Measurements from ENCODE around the gene UQCR10. TPM values are rescaled to one million over a fixed set of nuclear protein-coding genes. Genes with fewer than 3 reads are reported as not detected.

The UQCR10 gene
- total RNA-seq, 3 donors from 2014 or later: 61.2 to 74.1 (median 68.3) TPM

DNA sequence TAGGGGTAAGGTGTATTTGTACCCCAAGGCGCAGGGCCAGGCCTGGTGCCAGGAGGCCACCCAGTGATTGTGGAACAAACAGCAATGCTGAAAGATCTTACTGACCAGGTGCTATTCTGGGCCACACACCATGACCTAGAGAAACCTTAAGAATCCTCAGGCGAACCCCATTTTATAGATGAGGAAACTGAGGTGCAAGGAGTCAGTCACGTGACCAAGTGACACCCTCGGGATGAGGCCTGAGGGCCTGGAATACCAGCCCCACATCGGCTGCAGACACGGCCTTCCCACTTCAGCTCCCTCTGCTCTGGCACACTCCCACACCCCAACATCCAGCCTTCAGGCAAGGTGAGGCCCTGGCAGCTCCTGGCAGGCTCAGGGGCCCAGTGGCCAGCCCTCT lies 34.3 kb upstream of the UQCR10 start:
- Histone ChIP-seq H3K27ac (no peak overlapping the region), H3K27me3 (no peaks in the 10 kb centered on the region), H3K9me3 (no peaks in the 10 kb centered on the region), H3K36me3 (no peaks in the 10 kb centered on the region), H3K4me1 (no peaks in the 10 kb centered on the region), H3K4me3 (no peak overlapping the region)
- no peak for TF ChIP-seq POLR2A (IDR thresholded peaks at IDR 0.05)
- TF ChIP-seq, protein P1, sequence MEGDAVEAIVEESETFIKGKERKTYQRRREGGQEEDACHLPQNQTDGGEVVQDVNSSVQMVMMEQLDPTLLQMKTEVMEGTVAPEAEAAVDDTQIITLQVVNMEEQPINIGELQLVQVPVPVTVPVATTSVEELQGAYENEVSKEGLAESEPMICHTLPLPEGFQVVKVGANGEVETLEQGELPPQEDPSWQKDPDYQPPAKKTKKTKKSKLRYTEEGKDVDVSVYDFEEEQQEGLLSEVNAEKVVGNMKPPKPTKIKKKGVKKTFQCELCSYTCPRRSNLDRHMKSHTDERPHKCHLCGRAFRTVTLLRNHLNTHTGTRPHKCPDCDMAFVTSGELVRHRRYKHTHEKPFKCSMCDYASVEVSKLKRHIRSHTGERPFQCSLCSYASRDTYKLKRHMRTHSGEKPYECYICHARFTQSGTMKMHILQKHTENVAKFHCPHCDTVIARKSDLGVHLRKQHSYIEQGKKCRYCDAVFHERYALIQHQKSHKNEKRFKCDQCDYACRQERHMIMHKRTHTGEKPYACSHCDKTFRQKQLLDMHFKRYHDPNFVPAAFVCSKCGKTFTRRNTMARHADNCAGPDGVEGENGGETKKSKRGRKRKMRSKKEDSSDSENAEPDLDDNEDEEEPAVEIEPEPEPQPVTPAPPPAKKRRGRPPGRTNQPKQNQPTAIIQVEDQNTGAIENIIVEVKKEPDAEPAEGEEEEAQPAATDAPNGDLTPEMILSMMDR (IDR thresholded peaks at IDR 0.05): no peak
- TF ChIP-seq POLR2AphosphoS5 (IDR thresholded peaks at IDR 0.05): no peak
- no peak for DNase-seq (ENCODE audit: low spot score in 2 of 2)
- intact Hi-C loops (cut with DNase I; ENCODE audit: low total_unique reads): loop anchor here (10.0 kb wide), 1 partner anchor 1322 kb away; no protein-coding TSS in a partner anchor

DNA sequence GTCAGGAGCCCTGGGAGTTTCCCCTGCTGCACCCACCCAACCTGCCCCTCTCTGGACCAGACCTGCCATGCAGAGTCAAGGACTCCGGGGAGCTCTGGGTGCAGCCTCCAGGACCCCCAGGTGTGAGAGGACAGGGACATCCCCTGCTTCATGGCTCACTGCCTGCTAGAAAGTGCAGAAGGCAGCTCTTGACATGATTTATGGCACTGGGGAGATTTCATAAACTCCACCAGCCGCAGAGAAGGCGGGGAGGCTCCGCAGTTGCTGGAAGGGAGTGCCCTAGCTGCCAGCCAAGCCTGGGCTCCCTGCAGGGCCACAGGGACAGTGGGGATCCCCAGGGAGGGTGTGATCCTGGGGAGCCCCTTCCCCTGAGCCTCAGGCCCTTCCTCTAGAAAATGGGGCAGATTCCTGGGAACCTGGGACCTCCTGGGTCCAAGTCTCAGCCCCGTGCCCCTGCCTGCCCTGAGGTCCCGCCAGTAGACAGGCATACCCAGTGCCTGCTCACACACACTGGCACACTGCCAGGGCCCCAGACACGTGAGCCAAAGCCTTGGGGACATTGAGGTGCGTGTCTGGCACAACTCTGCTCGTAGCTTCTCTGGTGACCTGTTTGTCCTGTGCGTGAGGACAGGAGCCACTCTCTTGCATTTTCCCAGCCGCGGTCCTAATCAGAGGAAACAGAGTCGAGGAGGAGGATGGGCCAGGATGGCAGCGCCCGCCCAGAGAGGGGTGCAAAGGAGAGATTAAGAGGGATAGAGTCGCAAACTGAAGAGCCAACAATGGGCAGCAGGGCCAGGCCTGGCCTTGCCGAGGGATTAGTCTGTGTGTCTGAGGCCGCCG lies 33.6 kb upstream of the UQCR10 start:
- H3K4me1 ChIP-seq: no peaks in the 10 kb centered on the region
- TF ChIP-seq POLR2AphosphoS5 (IDR thresholded peaks at IDR 0.05): no peak
- TF ChIP-seq, protein P1 (IDR thresholded peaks at IDR 0.05): no peak
- TF ChIP-seq POLR2A (IDR thresholded peaks at IDR 0.05): no peak
- no peak overlapping the region for H3K27ac ChIP-seq
- H3K9me3 ChIP-seq: no peaks in the 10 kb centered on the region
- no peaks in the 10 kb centered on the region for H3K27me3 ChIP-seq
- H3K36me3 ChIP-seq: no peaks in the 10 kb centered on the region
- no peak overlapping the region for H3K4me3 ChIP-seq
- peak in 1 of 2 donors; percentile 50 for DNase-seq (ENCODE audit: low spot score in 2 of 2)
- intact Hi-C loops (cut with DNase I; ENCODE audit: low total_unique reads): loop anchor here (10.0 kb wide), 1 partner anchor 1321 kb away; no protein-coding TSS in a partner anchor

DNA sequence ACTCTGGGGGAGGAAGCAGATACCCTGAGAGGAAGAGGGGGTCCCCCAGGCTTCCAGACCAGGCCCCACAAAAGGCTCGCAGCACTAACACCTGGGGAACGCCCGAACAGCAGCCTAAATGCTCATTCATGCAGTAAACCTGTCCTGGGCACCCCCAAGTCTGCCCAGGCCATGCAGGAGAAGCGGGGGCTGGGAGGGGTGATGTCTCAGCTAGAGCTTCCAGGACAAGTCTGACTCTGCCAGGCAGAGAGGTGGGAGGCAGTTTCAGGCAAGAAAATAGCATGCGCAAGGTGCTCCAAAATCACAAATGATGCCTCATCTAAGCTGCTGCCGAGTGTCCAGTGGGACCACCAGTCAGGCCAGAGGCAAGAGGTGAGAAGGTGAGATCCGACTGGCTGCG lies 32.8 kb upstream of the UQCR10 start:
- H3K36me3 ChIP-seq: no peaks in the 10 kb centered on the region
- DNase-seq (ENCODE audit: low spot score in 2 of 2): no peak
- H3K4me1 ChIP-seq: no peaks in the 10 kb centered on the region
- no peak overlapping the region for H3K27ac ChIP-seq
- no peaks in the 10 kb centered on the region for H3K27me3 ChIP-seq
- H3K4me3 ChIP-seq: no peak overlapping the region
- H3K9me3 ChIP-seq: no peaks in the 10 kb centered on the region
- intact Hi-C loops (cut with DNase I; ENCODE audit: low total_unique reads): loop anchor here (10.0 kb wide), 1 partner anchor 1320 kb away; no protein-coding TSS in a partner anchor
- TF ChIP-seq, protein P1 (IDR thresholded peaks at IDR 0.05): no peak
- TF ChIP-seq POLR2A (IDR thresholded peaks at IDR 0.05) (no peak), POLR2AphosphoS5 (IDR thresholded peaks at IDR 0.05) (no peak)

DNA sequence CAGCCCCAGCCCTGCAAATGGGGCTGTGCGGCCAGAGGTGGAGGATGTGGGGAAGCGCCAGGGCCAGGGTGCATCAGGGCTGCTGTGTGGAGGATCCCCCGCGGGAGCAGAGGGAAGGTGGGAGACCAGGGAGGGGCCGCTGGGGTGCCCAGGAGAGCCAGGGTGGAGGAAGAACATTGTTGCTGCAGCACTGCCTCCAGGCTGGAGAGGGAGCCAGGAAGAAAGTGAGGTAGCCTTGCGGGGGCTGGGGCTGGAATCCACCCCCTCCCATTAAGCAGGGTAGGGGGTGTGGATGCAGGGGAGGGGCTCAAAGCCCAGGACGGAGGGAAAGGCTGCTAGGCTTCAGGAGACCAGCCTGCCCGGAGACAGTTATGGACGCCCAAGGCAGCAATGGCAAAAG lies 32.3 kb upstream of the UQCR10 start:
- H3K4me3 ChIP-seq: no peak overlapping the region
- TF ChIP-seq POLR2A (IDR thresholded peaks at IDR 0.05): no peak
- no peak for TF ChIP-seq POLR2AphosphoS5 (IDR thresholded peaks at IDR 0.05)
- TF ChIP-seq, protein P1 (IDR thresholded peaks at IDR 0.05): no peak
- H3K36me3 ChIP-seq: no peaks in the 10 kb centered on the region
- no peak overlapping the region for H3K27ac ChIP-seq
- H3K9me3 ChIP-seq: no peaks in the 10 kb centered on the region
- DNase-seq (ENCODE audit: low spot score in 2 of 2): no peak
- H3K27me3 ChIP-seq: no peaks in the 10 kb centered on the region
- no peaks in the 10 kb centered on the region for H3K4me1 ChIP-seq
- intact Hi-C loops (cut with DNase I; ENCODE audit: low total_unique reads): loop anchor here (10.0 kb wide), 1 partner anchor 1320 kb away; no protein-coding TSS in a partner anchor

DNA sequence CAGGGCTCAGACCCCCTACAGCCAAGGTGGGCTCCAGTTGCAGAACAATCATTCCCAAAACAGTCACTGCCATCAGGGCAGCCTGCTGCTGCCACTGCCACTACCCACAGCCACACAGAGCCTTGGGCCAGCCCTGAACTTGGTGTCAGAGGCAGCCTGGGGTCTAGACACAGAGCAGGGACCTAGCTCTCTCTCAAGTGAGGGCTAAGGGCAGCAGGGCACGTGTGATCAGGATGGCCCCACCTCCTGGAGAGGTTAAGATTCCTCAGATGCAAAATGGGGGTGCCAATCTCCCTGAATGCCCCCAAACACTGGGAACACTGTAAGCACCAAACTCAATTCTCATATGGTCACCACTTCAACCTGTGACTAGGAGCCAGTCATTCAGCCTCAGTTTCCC lies 31.8 kb upstream of the UQCR10 start:
- no peak overlapping the region for H3K4me3 ChIP-seq
- no peak for DNase-seq (ENCODE audit: low spot score in 2 of 2)
- no peaks in the 10 kb centered on the region for H3K36me3 ChIP-seq
- no peaks in the 10 kb centered on the region for H3K4me1 ChIP-seq
- TF ChIP-seq POLR2AphosphoS5 (IDR thresholded peaks at IDR 0.05): no peak
- TF ChIP-seq POLR2A (IDR thresholded peaks at IDR 0.05): no peak
- TF ChIP-seq, protein P1 (IDR thresholded peaks at IDR 0.05): no peak
- H3K9me3 ChIP-seq: no peaks in the 10 kb centered on the region
- intact Hi-C loops (cut with DNase I; ENCODE audit: low total_unique reads): loop anchor here (10.0 kb wide), 1 partner anchor 1319 kb away; no protein-coding TSS in a partner anchor
- no peaks in the 10 kb centered on the region for H3K27me3 ChIP-seq
- H3K27ac ChIP-seq: no peak overlapping the region
